Measurements from ENCODE around the gene RGS13. TPM values are rescaled to one million over a fixed set of nuclear protein-coding genes. Genes with fewer than 3 reads are reported as not detected.

The RGS13 gene
- polyA plus RNA-seq, 1 experiment, result not detected

DNA sequence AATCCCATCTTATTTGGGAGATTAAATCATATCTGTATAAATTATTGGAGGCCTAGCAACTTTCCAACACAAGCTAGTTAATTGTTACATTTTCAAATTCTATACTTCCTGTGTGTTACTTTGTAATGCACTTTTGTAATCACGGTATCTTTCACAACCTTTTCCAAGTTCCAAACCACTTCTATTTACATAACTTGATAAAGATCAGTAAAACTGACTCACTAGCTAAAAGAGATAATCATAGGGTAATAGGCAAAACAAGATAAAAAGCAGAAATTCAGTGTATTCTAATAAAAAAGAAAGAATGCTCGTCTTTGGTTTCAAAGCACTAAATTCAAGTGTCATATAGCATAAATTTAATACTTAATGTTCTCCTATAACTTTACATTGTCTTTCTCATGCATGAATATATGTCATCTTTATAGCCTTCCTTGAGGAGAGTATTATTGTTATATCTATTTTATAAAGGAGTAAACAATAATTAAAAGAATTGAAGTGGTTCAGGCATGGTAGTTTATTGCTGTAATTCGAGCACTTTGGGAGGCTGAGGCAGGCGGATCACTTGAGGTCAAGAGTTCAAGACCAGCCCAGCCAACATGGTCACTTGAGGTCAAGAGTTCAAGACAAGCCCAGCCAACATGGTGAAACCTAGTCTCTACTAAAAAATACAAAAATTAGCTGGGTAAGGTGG lies 66.4 kb downstream of the RGS13 start:
- H3K27me3 ChIP-seq (ENCODE audit: control insufficient read depth, insufficient read depth, low read length), result no peaks in the 10 kb centered on the region
- DNase-seq (ENCODE audit: low read depth, low spot score), result peak; percentile 37
- no peak overlapping the region for H3K27ac ChIP-seq (ENCODE audit: low read depth, low read length)
- ChIA-PET CTCF (interaction anchor here (0.8 kb wide), 1 partner anchor 317 kb away, joined by 3 read pairs; no protein-coding TSS in a partner anchor), POLR2A (interaction anchor here (1.0 to 2.5 kb wide), 2 partner anchors 61 to 106 kb away, joined by 3 to 16 read pairs; partner anchors contain the start of gene RGS2)
- H3K4me3 ChIP-seq (ENCODE audit: low read depth, low read length), result no peak overlapping the region
- TF ChIP-seq, protein P1, sequence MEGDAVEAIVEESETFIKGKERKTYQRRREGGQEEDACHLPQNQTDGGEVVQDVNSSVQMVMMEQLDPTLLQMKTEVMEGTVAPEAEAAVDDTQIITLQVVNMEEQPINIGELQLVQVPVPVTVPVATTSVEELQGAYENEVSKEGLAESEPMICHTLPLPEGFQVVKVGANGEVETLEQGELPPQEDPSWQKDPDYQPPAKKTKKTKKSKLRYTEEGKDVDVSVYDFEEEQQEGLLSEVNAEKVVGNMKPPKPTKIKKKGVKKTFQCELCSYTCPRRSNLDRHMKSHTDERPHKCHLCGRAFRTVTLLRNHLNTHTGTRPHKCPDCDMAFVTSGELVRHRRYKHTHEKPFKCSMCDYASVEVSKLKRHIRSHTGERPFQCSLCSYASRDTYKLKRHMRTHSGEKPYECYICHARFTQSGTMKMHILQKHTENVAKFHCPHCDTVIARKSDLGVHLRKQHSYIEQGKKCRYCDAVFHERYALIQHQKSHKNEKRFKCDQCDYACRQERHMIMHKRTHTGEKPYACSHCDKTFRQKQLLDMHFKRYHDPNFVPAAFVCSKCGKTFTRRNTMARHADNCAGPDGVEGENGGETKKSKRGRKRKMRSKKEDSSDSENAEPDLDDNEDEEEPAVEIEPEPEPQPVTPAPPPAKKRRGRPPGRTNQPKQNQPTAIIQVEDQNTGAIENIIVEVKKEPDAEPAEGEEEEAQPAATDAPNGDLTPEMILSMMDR (IDR thresholded peaks at IDR 0.05; ENCODE audit: low read depth, low read length), result no peak
- no peaks in the 10 kb centered on the region for H3K9me3 ChIP-seq (ENCODE audit: control insufficient read depth, insufficient read depth, low read length)

- Histone ChIP-seq H3K9me3 (ENCODE audit: control insufficient read depth, insufficient read depth, low read length) (no peaks in the 10 kb centered on the region), H3K27ac (ENCODE audit: low read depth, low read length) (no peak overlapping the region), H3K27me3 (ENCODE audit: control insufficient read depth, insufficient read depth, low read length) (no peaks in the 10 kb centered on the region), H3K4me3 (ENCODE audit: low read depth, low read length) (no peak overlapping the region)
- ChIA-PET POLR2A (no interaction called here), CTCF (no interaction called here)
- DNase-seq (ENCODE audit: low read depth, low spot score), result no peak
- TF ChIP-seq, protein P1 (IDR thresholded peaks at IDR 0.05; ENCODE audit: low read depth, low read length), result no peak
Observed at GRCh38 chr1:192703283-192704206, 67.6 kb downstream of the RGS13 start.

DNA sequence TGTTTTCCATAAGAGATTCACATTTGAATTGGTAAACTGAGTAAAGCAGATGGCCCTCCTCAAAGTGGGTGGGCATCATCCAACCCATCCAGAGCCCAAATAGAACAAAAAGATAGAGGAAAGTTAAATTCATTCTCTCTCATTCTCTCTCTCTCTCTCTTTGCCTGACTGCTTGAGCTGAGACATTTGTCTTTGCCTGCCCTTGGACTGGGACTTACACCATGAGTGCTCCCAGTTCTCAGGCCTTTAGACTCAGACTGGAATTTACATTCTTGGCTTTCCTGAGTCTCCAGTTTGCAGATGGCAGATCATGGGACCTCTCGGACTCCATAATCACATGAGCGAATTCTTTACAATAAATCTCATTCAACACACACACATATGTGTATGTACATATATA lies 69.6 kb downstream of the RGS13 start:
- H3K9me3 ChIP-seq (ENCODE audit: control insufficient read depth, insufficient read depth, low read length), result no peaks in the 10 kb centered on the region
- H3K27ac ChIP-seq (ENCODE audit: low read depth, low read length), result no peak overlapping the region
- TF ChIP-seq, protein P1 (IDR thresholded peaks at IDR 0.05; ENCODE audit: low read depth, low read length), result no peak
- CTCF ChIA-PET, result no interaction called here
- POLR2A ChIA-PET, result no interaction called here
- H3K4me3 ChIP-seq (ENCODE audit: low read depth, low read length), result no peak overlapping the region
- H3K27me3 ChIP-seq (ENCODE audit: control insufficient read depth, insufficient read depth, low read length), result no peaks in the 10 kb centered on the region
- DNase-seq (ENCODE audit: low read depth, low spot score), result no peak

DNA sequence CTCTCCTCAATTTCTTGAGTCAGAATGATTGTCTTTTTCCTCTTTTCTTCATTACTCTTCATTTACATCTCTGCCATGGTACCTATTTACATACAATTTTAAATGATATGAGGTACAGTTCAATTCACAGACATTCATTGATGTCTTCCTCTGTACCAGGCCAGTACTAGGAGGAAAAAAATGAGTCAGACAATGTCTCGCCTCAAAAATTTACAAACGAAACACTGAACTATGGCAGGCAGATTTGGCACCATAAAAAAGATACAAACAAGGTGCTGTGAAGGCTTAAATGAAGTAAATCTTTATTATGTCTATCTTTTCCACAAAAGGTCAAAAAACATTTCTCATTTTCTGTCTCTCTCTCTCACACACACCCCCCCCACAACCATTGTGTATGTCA lies 71.0 kb downstream of the RGS13 start:
- no peaks in the 10 kb centered on the region for H3K27me3 ChIP-seq (ENCODE audit: control insufficient read depth, insufficient read depth, low read length)
- no peak overlapping the region for H3K4me3 ChIP-seq (ENCODE audit: low read depth, low read length)
- H3K27ac ChIP-seq (ENCODE audit: low read depth, low read length), result no peak overlapping the region
- no peak for DNase-seq (ENCODE audit: low read depth, low spot score)
- ChIA-PET CTCF (no interaction called here), POLR2A (no interaction called here)
- TF ChIP-seq, protein P1 (IDR thresholded peaks at IDR 0.05; ENCODE audit: low read depth, low read length), result no peak
- H3K9me3 ChIP-seq (ENCODE audit: control insufficient read depth, insufficient read depth, low read length), result no peaks in the 10 kb centered on the region
